T-cell (primary cell): ENCODE results near the gene PTTG1. TPM values are rescaled to one million over a fixed set of nuclear protein-coding genes. Genes with fewer than 3 reads are reported as not detected.
A peak's percentile ranks its signal among the peaks of the same experiment; 100 is the strongest.

Experiments used
- ATAC-seq, 4 experiments: fragments of 200-7000 bp in 3 of 4; fragments of 150-1000 bp in 1 of 4; cut with Tn5 transposase; replicated peaks in 1 of 4; 1 replicate in 3 of 4; 2 replicates in 1 of 4; pipeline ENCODE4 v1.10.0; 2021; ENCODE audit warnings: moderate library complexity in 3 of 4, mild to moderate bottlenecking in 2 of 4, moderate number of reproducible peaks in 1 of 4
- CTCF ChIA-PET, 2 donors: fragments of 300-600 bp; sonication (Branson Sonifier 250); formaldehyde crosslinking; loops; one replicate each; lab custom pipeline; 2022; ENCODE audit warnings: antibody characterized with exemption in 2 of 2; lab: Charles Lee
- POLR2A ChIA-PET, 2 donors: fragments of 300-600 bp; sonication (Branson Sonifier 250); formaldehyde crosslinking; loops; one replicate each; lab custom pipeline; 2022; ENCODE audit warnings: antibody characterized with exemption in 2 of 2; lab: Charles Lee
- DNase-seq, 35 experiments: peaks; one replicate each; pipeline versions ENCODE4 v3.0.0 to v3.0.0-alpha.2; 2013 to 2023
- H3K27ac ChIP-seq: one replicate; pipeline ENCODE4 v1.5.1; 2013; ENCODE audit warnings: low read length
- H3K27me3 ChIP-seq, 2 experiments: replicated peaks in 1 of 2; 1 replicate in 1 of 2; 2 replicates in 1 of 2; pipeline versions ENCODE4 v1.6.1 to v1.7.0; 2013; ENCODE audit warnings: low read length in 1 of 2, mixed read lengths in 1 of 2; ENCODE audit not compliant: control insufficient read depth in 2 of 2, insufficient read depth in 2 of 2; ENCODE audit errors: extremely low read depth in 1 of 2
- H3K36me3 ChIP-seq, 2 donors: 1 replicate in 1 of 2; 2 replicates in 1 of 2; pipeline versions ENCODE4 v1.6.1 to v1.7.0; 2013; ENCODE audit warnings: low read length in 1 of 2; ENCODE audit not compliant: control insufficient read depth in 2 of 2, insufficient read depth in 1 of 2; ENCODE audit errors: extremely low read depth in 1 of 2
- H3K4me1 ChIP-seq, 2 experiments: 1 replicate in 1 of 2; 2 replicates in 1 of 2; pipeline versions ENCODE4 v1.6.1 to v1.7.0; 2013; ENCODE audit warnings: low read length in 2 of 2, mixed read lengths in 1 of 2; ENCODE audit not compliant: insufficient read depth in 2 of 2, control insufficient read depth in 1 of 2; ENCODE audit errors: extremely low read depth in 1 of 2
- H3K4me3 ChIP-seq, 2 donors: 1 replicate in 1 of 2; 2 replicates in 1 of 2; pipeline versions ENCODE4 v1.5.1 to v1.7.0; 2013; ENCODE audit warnings: mild to moderate bottlenecking in 2 of 2, low read length in 1 of 2, moderate library complexity in 1 of 2; ENCODE audit not compliant: control insufficient read depth in 1 of 2; ENCODE audit errors: extremely low read depth in 1 of 2
- H3K9me3 ChIP-seq: 2 replicates; pipeline ENCODE4 v1.7.0; 2013
- H3K27ac Mint-ChIP-seq, 2 donors: one replicate each; pipeline ENCODE4 v1.8.0; 2020 to 2021; ENCODE audit warnings: mild to moderate bottlenecking in 2 of 2, mixed read lengths in 2 of 2
- H3K27me3 Mint-ChIP-seq, 2 donors: one replicate each; pipeline ENCODE4 v1.8.0; 2021 to 2022; ENCODE audit warnings: mixed read lengths in 2 of 2
- H3K36me3 Mint-ChIP-seq: one replicate; pipeline ENCODE4 v1.8.0; 2021; ENCODE audit warnings: mixed read lengths
- H3K4me1 Mint-ChIP-seq, 3 donors: one replicate each; pipeline ENCODE4 v1.8.0; 2020 to 2022; ENCODE audit warnings: mixed read lengths in 3 of 3, mild to moderate bottlenecking in 1 of 3
- H3K4me3 Mint-ChIP-seq, 3 donors: one replicate each; pipeline ENCODE4 v1.8.0; 2020 to 2022; ENCODE audit warnings: mild to moderate bottlenecking in 3 of 3, mixed read lengths in 3 of 3, moderate library complexity in 3 of 3
- H3K9me3 Mint-ChIP-seq, 3 donors: one replicate each; pipeline ENCODE4 v1.8.0; 2020 to 2022; ENCODE audit warnings: mixed read lengths in 3 of 3
- WGBS: methylation state at CpG from one replicate; pipeline ENCODE4 v1.1.5; 2013; ENCODE audit warnings: missing lambda C conversion rate; ENCODE audit not compliant: insufficient coverage; 5-methylcytosine and 5-hydroxymethylcytosine counted together
- total RNA-seq, 35 experiments: library from RNA in 6 of 35; stranded (reverse) in 6 of 35; fragments of 120-200 nt in 1 of 35; gene quantifications; one replicate each; pipeline versions ENCODE4 v1.2.1 to v1.2.4 and lab custom pipeline; 2013 to 2026

Gene PTTG1
- total RNA-seq = 10 to 100 TPM in 2 of 5 donors, 1 to 10 TPM in 3; 6.6 to 16.5 (median 8.8) TPM
- 21.3 TPM for total RNA-seq (2013)
- 3.2 to 18.9 (median 6.7) reads per million in 29 experiments for total RNA-seq (lab: John Stamatoyannopoulos, UW)

GRCh38 chr5:160421625-160422258 lies at the start of gene PTTG1:
Gene PTTG1 (plus strand): TSS chr5:160421855. CDS start chr5:160422313, 458 bp downstream.
- under 1% methylated on average over 30 of the region's 39 CpGs for WGBS
- peak; percentile 76 to 79 (median 78) for ATAC-seq
- CTCF ChIA-PET = interaction anchor here (0.6 to 5.3 kb wide), 10 partner anchors 16 to 415 kb away, joined by 3 to 79 read pairs (median 3); no protein-coding TSS in a partner anchor
- H3K27ac Mint-ChIP-seq = peak within 1 kb of the TSS; percentile 89 to 94
- Histone ChIP-seq H3K27me3 (no peaks in the 10 kb centered on the region), H3K9me3 (no peaks in the 10 kb centered on the region), H3K4me1 (peaks cover 29 to 32% of the 10 kb centered on the region in 2 experiments), H3K27ac (peak within 1 kb of the TSS; percentile 52), H3K36me3 (no peaks in the 10 kb centered on the region), H3K4me3 (peak within 1 kb of the TSS; percentile 60)
- peak; percentile 78 to 96 (median 87) for DNase-seq
- POLR2A ChIA-PET = interaction anchor here (0.6 to 1.1 kb wide), 11 partner anchors 16 to 1292 kb away, joined by 3 to 6 read pairs (median 3); no protein-coding TSS in a partner anchor
- H3K4me1 Mint-ChIP-seq = peaks cover 73 to 82% (median 76%) of the 10 kb centered on the region in 3 donors
- no peaks in the 10 kb centered on the region for H3K9me3 Mint-ChIP-seq
- H3K27me3 Mint-ChIP-seq = no peaks in the 10 kb centered on the region
- peaks cover 3% of the 10 kb centered on the region for H3K36me3 Mint-ChIP-seq
- H3K4me3 Mint-ChIP-seq = peak within 1 kb of the TSS; percentile 92 to 95 (median 93)

DNA sequence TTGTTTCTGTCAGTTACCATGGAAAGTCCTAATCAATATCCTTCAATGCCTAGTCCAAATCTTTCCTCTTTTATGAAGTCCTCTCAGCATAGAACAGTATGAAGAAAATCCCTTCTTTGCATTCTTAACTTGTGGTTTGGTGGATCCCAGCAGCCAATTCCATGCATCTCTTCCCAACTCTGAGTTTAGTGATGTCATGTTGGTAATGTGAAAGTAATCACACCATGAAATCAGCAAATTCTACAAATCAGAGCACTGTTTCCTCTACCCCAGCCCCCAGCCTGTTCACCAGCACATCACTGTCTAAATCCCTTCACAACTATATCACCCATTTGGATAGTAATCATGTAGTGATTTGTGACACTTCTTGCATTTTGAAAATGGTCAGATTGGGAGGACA lies 46.5 kb upstream of the PTTG1 start:
- Mint-ChIP-seq H3K9me3 (no peaks in the 10 kb centered on the region), H3K27ac (no peak overlapping the region), H3K27me3 (peaks cover 51 to 59% of the 10 kb centered on the region in 2 donors), H3K4me1 (peaks cover 0 to 6% (median 6%) of the 10 kb centered on the region in 3 donors), H3K36me3 (no peaks in the 10 kb centered on the region), H3K4me3 (no peak overlapping the region)
- Histone ChIP-seq H3K4me1 (peaks cover 0 to 6% of the 10 kb centered on the region in 2 experiments), H3K27me3 (peaks cover 0 to 11% of the 10 kb centered on the region in 2 experiments), H3K27ac (no peak overlapping the region), H3K36me3 (no peaks in the 10 kb centered on the region), H3K9me3 (no peaks in the 10 kb centered on the region), H3K4me3 (no peak overlapping the region)
- DNase-seq = no peak
- CTCF ChIA-PET = no interaction called here
- ATAC-seq = no peak
- POLR2A ChIA-PET = no interaction called here

- DNase-seq (no peak), ATAC-seq (no peak)
- Histone ChIP-seq H3K9me3 (no peaks in the 10 kb centered on the region), H3K4me1 (peaks cover 0 to under 1% of the 10 kb centered on the region in 2 experiments), H3K36me3 (no peaks in the 10 kb centered on the region), H3K27me3 (peaks cover 0 to 6% of the 10 kb centered on the region in 2 experiments), H3K27ac (no peak overlapping the region), H3K4me3 (no peak overlapping the region)
- WGBS = no CpG with 5 or more reads among the region's 2 CpGs
- H3K27ac Mint-ChIP-seq = no peak overlapping the region
- H3K4me1 Mint-ChIP-seq = peaks cover 0 to 4% (median 1%) of the 10 kb centered on the region in 3 donors
- POLR2A ChIA-PET = no interaction called here
- H3K9me3 Mint-ChIP-seq = no peaks in the 10 kb centered on the region
- H3K27me3 Mint-ChIP-seq = peaks cover 49 to 56% of the 10 kb centered on the region in 2 donors
- H3K4me3 Mint-ChIP-seq = no peak overlapping the region
- H3K36me3 Mint-ChIP-seq = no peaks in the 10 kb centered on the region
- CTCF ChIA-PET = no interaction called here
Measured at GRCh38 chr5:160375701-160376100, 46.0 kb upstream of the PTTG1 start.

- no peak for ATAC-seq
- no peak overlapping the region for H3K4me3 ChIP-seq
- H3K4me1 ChIP-seq = no peaks in the 10 kb centered on the region
- H3K4me1 Mint-ChIP-seq = no peaks in the 10 kb centered on the region
- H3K27ac Mint-ChIP-seq = no peak overlapping the region
- peaks cover 45 to 49% of the 10 kb centered on the region in 2 donors for H3K27me3 Mint-ChIP-seq
- H3K27ac ChIP-seq = no peak overlapping the region
- POLR2A ChIA-PET = interaction anchor here in 1 of 2 donors (0.6 kb wide), 1 partner anchor 192 kb away, joined by 7 read pairs; no protein-coding TSS in a partner anchor
- no peak overlapping the region for H3K4me3 Mint-ChIP-seq
- no peak for DNase-seq
- H3K9me3 ChIP-seq = no peaks in the 10 kb centered on the region
- no peaks in the 10 kb centered on the region for H3K36me3 Mint-ChIP-seq
- no peaks in the 10 kb centered on the region for H3K9me3 Mint-ChIP-seq
- no peaks in the 10 kb centered on the region for H3K27me3 ChIP-seq
- CTCF ChIA-PET = interaction anchor here (0.6 to 1.1 kb wide), 2 partner anchors 47 to 355 kb away, joined by 4 to 16 read pairs; no protein-coding TSS in a partner anchor
- H3K36me3 ChIP-seq = no peaks in the 10 kb centered on the region
Measured at GRCh38 chr5:160376416-160376815, 45.2 kb upstream of the PTTG1 start.

- no peak for ATAC-seq
- Mint-ChIP-seq H3K9me3 (no peaks in the 10 kb centered on the region), H3K36me3 (no peaks in the 10 kb centered on the region), H3K27ac (no peak overlapping the region), H3K4me3 (no peak overlapping the region), H3K27me3 (peaks cover 37 to 47% of the 10 kb centered on the region in 2 donors), H3K4me1 (no peaks in the 10 kb centered on the region)
- Histone ChIP-seq H3K27ac (no peak overlapping the region), H3K27me3 (no peaks in the 10 kb centered on the region), H3K4me3 (no peak overlapping the region), H3K9me3 (no peaks in the 10 kb centered on the region), H3K4me1 (no peaks in the 10 kb centered on the region), H3K36me3 (no peaks in the 10 kb centered on the region)
- WGBS = 67% methylated on average over 1 of the region's 5 CpGs
- CTCF ChIA-PET = interaction anchor here (0.6 to 1.1 kb wide), 6 partner anchors 13 to 542 kb away, joined by 4 to 6 read pairs (median 5); no protein-coding TSS in a partner anchor
- no peak for DNase-seq
- POLR2A ChIA-PET = interaction anchor here in 1 of 2 donors (0.7 kb wide), 1 partner anchor 343 kb away, joined by 3 read pairs; no protein-coding TSS in a partner anchor
Measured at GRCh38 chr5:160377651-160378050, 44.0 kb upstream of the PTTG1 start.

- no peaks in the 10 kb centered on the region for H3K4me1 ChIP-seq
- Mint-ChIP-seq H3K27ac (no peak overlapping the region), H3K9me3 (no peaks in the 10 kb centered on the region), H3K4me3 (no peak overlapping the region), H3K27me3 (peaks cover 31 to 40% of the 10 kb centered on the region in 2 donors), H3K4me1 (no peaks in the 10 kb centered on the region), H3K36me3 (no peaks in the 10 kb centered on the region)
- WGBS = no CpG with 5 or more reads among the region's 2 CpGs
- no peak overlapping the region for H3K27ac ChIP-seq
- ChIA-PET CTCF (no interaction called here), POLR2A (no interaction called here)
- no peaks in the 10 kb centered on the region for H3K36me3 ChIP-seq
- ATAC-seq = no peak
- H3K9me3 ChIP-seq = no peaks in the 10 kb centered on the region
- H3K4me3 ChIP-seq = no peak overlapping the region
- DNase-seq = no peak
- H3K27me3 ChIP-seq = no peaks in the 10 kb centered on the region
Measured at GRCh38 chr5:160378330-160378729, 43.3 kb upstream of the PTTG1 start.
